ENCODE data around the gene CYP4A22.
"Not testable (repeated sequence)": the region's sequence is repeated elsewhere in the genome, so short reads cannot be mapped to it uniquely, and the experiment has no call there.

Gene CYP4A22

GRCh38 chr1:47113178-47113577, 24.1 kb upstream of the CYP4A22 start:
- TF ChIP-seq CTCF (IDR thresholded peaks at IDR 0.05; ENCODE audit: extremely low read depth, insufficient read depth, missing control alignments), result no peak
- DNase-seq (ENCODE audit: low spot score), result no peak
- in situ Hi-C loops (cut with MboI; ENCODE audit: low pct_unique_long_range_greater_than_20kb, low sequenced_read_pairs, unreplicated experiment), result no loop called here

- DNase-seq (ENCODE audit: low spot score); in situ Hi-C loops (cut with MboI; ENCODE audit: low pct_unique_long_range_greater_than_20kb, low sequenced_read_pairs, unreplicated experiment): not testable (repeated sequence)
Observed at GRCh38 chr1:47121039-47121438, 16.2 kb upstream of the CYP4A22 start.

- in situ Hi-C loops (cut with MboI; ENCODE audit: low pct_unique_long_range_greater_than_20kb, low sequenced_read_pairs, unreplicated experiment); DNase-seq (ENCODE audit: low spot score): not testable (repeated sequence)
Observed at GRCh38 chr1:47124834-47125233, 12.4 kb upstream of the CYP4A22 start.

- in situ Hi-C loops (cut with MboI; ENCODE audit: low pct_unique_long_range_greater_than_20kb, low sequenced_read_pairs, unreplicated experiment); DNase-seq (ENCODE audit: low spot score): not testable (repeated sequence)
Observed at GRCh38 chr1:47126997-47127396, 10.2 kb upstream of the CYP4A22 start.

- in situ Hi-C loops (cut with MboI; ENCODE audit: low pct_unique_long_range_greater_than_20kb, low sequenced_read_pairs, unreplicated experiment), result no loop called here
- DNase-seq (ENCODE audit: low spot score), result no peak
- no peak for TF ChIP-seq CTCF (IDR thresholded peaks at IDR 0.05; ENCODE audit: extremely low read depth, insufficient read depth, missing control alignments)
Observed at GRCh38 chr1:47128221-47128620, 9.0 kb upstream of the CYP4A22 start.

GRCh38 chr1:47128854-47129253, 8.4 kb upstream of the CYP4A22 start:
- DNase-seq (ENCODE audit: low spot score); in situ Hi-C loops (cut with MboI; ENCODE audit: low pct_unique_long_range_greater_than_20kb, low sequenced_read_pairs, unreplicated experiment): not testable (repeated sequence)

GRCh38 chr1:47129489-47130230, 7.6 kb upstream of the CYP4A22 start:
- DNase-seq (ENCODE audit: low spot score); in situ Hi-C loops (cut with MboI; ENCODE audit: low pct_unique_long_range_greater_than_20kb, low sequenced_read_pairs, unreplicated experiment): not testable (repeated sequence)

- DNase-seq (ENCODE audit: low spot score); in situ Hi-C loops (cut with MboI; ENCODE audit: low pct_unique_long_range_greater_than_20kb, low sequenced_read_pairs, unreplicated experiment): not testable (repeated sequence)
Observed at GRCh38 chr1:47132665-47133064, 4.6 kb upstream of the CYP4A22 start.

- DNase-seq (ENCODE audit: low spot score), result no peak
- in situ Hi-C loops (cut with MboI; ENCODE audit: low pct_unique_long_range_greater_than_20kb, low sequenced_read_pairs, unreplicated experiment), result no loop called here
- TF ChIP-seq CTCF (IDR thresholded peaks at IDR 0.05; ENCODE audit: extremely low read depth, insufficient read depth, missing control alignments), result no peak
Observed at GRCh38 chr1:47137925-47138615, 829 bp downstream of the CYP4A22 start.

GRCh38 chr1:47140358-47140757, 3.1 kb downstream of the CYP4A22 start:
- in situ Hi-C loops (cut with MboI; ENCODE audit: low pct_unique_long_range_greater_than_20kb, low sequenced_read_pairs, unreplicated experiment); DNase-seq (ENCODE audit: low spot score): not testable (repeated sequence)

Data from GM13977 (cell line).